K562 (cell line): Measurements from ENCODE around the gene SALL2. TPM values are rescaled to one million over a fixed set of nuclear protein-coding genes. Genes with fewer than 3 reads are reported as not detected.

Experiments
- BCOR ChIP-seq: fragments of 450-650 bp; IDR thresholded peaks from 2 replicates; pipeline ENCODE4 v1.6.1; 2016
- CAMTA2 ChIP-seq: fragments of 250-450 bp; sonication (Bioruptor Pico); conservative IDR thresholded peaks from 2 replicates; pipeline ENCODE4 v1.5.1; 2022
- CHD7 ChIP-seq: fragments of 200-600 bp; sonication (generic); IDR thresholded peaks from one replicate; pipeline ENCODE4 v1.6.1; 2012; ENCODE audit warnings: mild to moderate bottlenecking, low read depth, low read length, inconsistent platforms
- DNMT1 ChIP-seq: fragments of 450-650 bp; IDR thresholded peaks from 2 replicates; pipeline ENCODE4 v1.6.1; 2016; ENCODE audit warnings: antibody characterized with exemption, mild to moderate bottlenecking
- FOXJ2 ChIP-seq: fragments of 200-800 bp; sonication (Bioruptor generic); IDR thresholded peaks from 2 replicates; pipeline ENCODE4 v1.6.1; 2016; ENCODE audit warnings: missing genetic modification characterization, missing compliant biosample characterization
- FOXK2 ChIP-seq, 2 experiments: fragments of 450-650 bp; IDR thresholded peaks in 1 of 2; conservative IDR thresholded peaks in 1 of 2; 2 replicates each; pipeline ENCODE4 v1.6.1; 2016; ENCODE audit warnings: low read depth in 2 of 2, mild to moderate bottlenecking in 1 of 2
- HNRNPH1 ChIP-seq: fragments of 200-400 bp; formaldehyde crosslinking; optimal IDR thresholded peaks from 2 replicates; pipeline ENCODE3; 2017; ENCODE audit warnings: low read depth, mild to moderate bottlenecking, low read length, moderate library complexity
- JUND ChIP-seq, 2 experiments: IDR thresholded peaks; 2 replicates in 1 of 2; 3 replicates in 1 of 2; pipeline ENCODE4 v1.6.1; 2011; ENCODE audit warnings: borderline replicate concordance in 2 of 2, low read depth in 2 of 2, low read length in 2 of 2, improper control_type of control experiment in 1 of 2, missing biosample characterization in 1 of 2, missing genetic modification characterization in 1 of 2, missing genetic modification reagents in 1 of 2
- KDM5B ChIP-seq: fragments of 200-600 bp; sonication (generic); IDR thresholded peaks from 2 replicates; pipeline ENCODE4 v1.6.1; 2012; ENCODE audit warnings: low read depth, mild to moderate bottlenecking, moderate library complexity, low read length, control low read depth, inconsistent platforms; ENCODE audit not compliant: insufficient replicate concordance
- PTBP1 ChIP-seq: fragments of 200-400 bp; formaldehyde crosslinking; IDR thresholded peaks from 2 replicates; pipeline ENCODE4 v1.6.1; 2017; ENCODE audit warnings: low read depth, low read length
- SAFB ChIP-seq: fragments of 200-400 bp; formaldehyde crosslinking; IDR thresholded peaks from 2 replicates; pipeline ENCODE4 v1.6.1; 2017; ENCODE audit warnings: low read depth, low read length, borderline replicate concordance
- ZBTB26 ChIP-seq: fragments of 450-650 bp; formaldehyde crosslinking; IDR thresholded peaks from 2 replicates; pipeline ENCODE4 v1.4.0; 2022; ENCODE audit warnings: missing genetic modification characterization
- ZFX ChIP-seq: sonication (generic); formaldehyde crosslinking; IDR thresholded peaks from 2 replicates; pipeline ENCODE4 v1.8.0; 2022; ENCODE audit warnings: mild to moderate bottlenecking, missing genetic modification reagents, moderate library complexity
- polyA plus RNA-seq, 8 experiments: library from polyadenylated mRNA; depleted of rRNA in 4 of 8; stranded (reverse) in 5 of 8; unstranded in 3 of 8; fragments of >200 nt; fragmentation: Nextera tagmentation in 2 of 8; fragmentation: Illumina TruSeq in 1 of 8; extraction: Ambion mirVana in 2 of 8; extraction: Trizol in 1 of 8; gene quantifications; 2 replicates each; pipeline versions ENCODE4 v1.2.1 to v1.2.3, GENCODE V29; 2011 to 2014; ENCODE audit warnings: inconsistent platforms in 1 of 8, missing spikeins in 1 of 8
- total RNA-seq, 7 experiments: library from RNA; depleted of rRNA in 6 of 7; stranded (reverse); fragments of >200 nt in 6 of 7; fragmentation: Illumina TruSeq in 2 of 7; extraction: Trizol in 2 of 7; gene quantifications; 2 replicates each; pipeline versions ENCODE4 v1.2.1 to v1.2.3, GENCODE V29; 2011 to 2021; ENCODE audit warnings: low replicate concordance in 1 of 7

SALL2 gene
- total and polyA plus RNA-seq, 9 of the 15 experiments (the other 6 are each of a cell fraction or from before 2014, with no cell fraction given), result 6.6 to 30.4 (median 12.9) TPM

- TF ChIP-seq SAFB, result no peak
- no peak for TF ChIP-seq ZBTB26 (CRISPR knock-in tag)
- TF ChIP-seq CHD7, result no peak
- TF ChIP-seq KDM5B, result peak; percentile 21
- no peak for TF ChIP-seq DNMT1
- no peak for TF ChIP-seq PTBP1
- TF ChIP-seq CAMTA2, result no peak
- no peak for TF ChIP-seq HNRNPH1
- TF ChIP-seq FOXK2 (conservative IDR thresholded peaks at IDR 0.05 in 1 of 2, IDR thresholded peaks at IDR 0.05 in 1 of 2; ENCODE audit: low read depth in 2 of 2), result 0 out of 4 replicates have a peak, but pooled peaks of 1 of the 2 experiments have one; percentile 50
- TF ChIP-seq ZFX (CRISPR knock-in tag), result peak; percentile 53
- no peak for TF ChIP-seq FOXJ2
- no peak for TF ChIP-seq JUND (IDR thresholded peaks at IDR 0.05; ENCODE audit: borderline replicate concordance, low read depth, low read length)
- TF ChIP-seq JUND (tag; IDR thresholded peaks at IDR 0.05; ENCODE audit: borderline replicate concordance, low read depth, low read length), result no peak
- 0 out of 2 replicates have a peak, but pooled peaks have one; percentile 10 for TF ChIP-seq BCOR
Measured at GRCh38 chr14:21525962-21526671, at the start of gene SALL2 (continued).
